Brain microvascular endothelial cell (primary cell): ENCODE data around the gene NAPB.

Experiments
- DNase-seq: peaks from one replicate; pipeline ENCODE4 v3.0.0-alpha.2; 2020
- H3K27ac ChIP-seq: fragments of 250-450 bp; sonication (Bioruptor Pico); 2 replicates; pipeline ENCODE4 v1.5.1; 2020; ENCODE audit warnings: mild to moderate bottlenecking, moderate library complexity
- H3K27me3 ChIP-seq: fragments of 250-450 bp; sonication (Bioruptor Pico); replicated peaks from 2 replicates; pipeline ENCODE4 v1.5.1; 2020; ENCODE audit warnings: mild to moderate bottlenecking
- H3K36me3 ChIP-seq: fragments of 250-450 bp; sonication (Bioruptor Pico); replicated peaks from 2 replicates; pipeline ENCODE4 v1.5.1; 2020; ENCODE audit warnings: mild to moderate bottlenecking
- H3K4me3 ChIP-seq: 2 replicates; pipeline ENCODE4 v1.5.1; 2011; ENCODE audit warnings: low read depth, mild to moderate bottlenecking, control low read depth, low read length, moderate library complexity
- CTCF ChIP-seq: IDR thresholded peaks from 2 replicates; pipeline ENCODE4 v1.5.1; 2011; ENCODE audit warnings: low read depth, mild to moderate bottlenecking, moderate library complexity, low read length, control low read depth, inconsistent platforms; ENCODE audit errors: missing control alignments
- in situ Hi-C: cut with HindIII; loops from 2 replicates; pipeline ENCODE4 v1.10.0; 2017; ENCODE audit warnings: low sequenced_read_pairs, low pct_ligation_motif_present

NAPB gene

GRCh38 chr20:23339986-23340385 is 81.3 kb downstream of the NAPB start:
- DNase-seq, result no peak
- Histone ChIP-seq H3K36me3 (no peaks in the 10 kb centered on the region), H3K4me3 (no peak overlapping the region), H3K27ac (no peak overlapping the region), H3K27me3 (no peaks in the 10 kb centered on the region)
- no peak for TF ChIP-seq CTCF
- in situ Hi-C loops, result loop anchor here (25.0 kb wide), 1 partner anchor 653 kb away; no protein-coding TSS in a partner anchor

- Histone ChIP-seq H3K4me3 (no peak overlapping the region), H3K27me3 (no peaks in the 10 kb centered on the region), H3K27ac (no peak overlapping the region), H3K36me3 (no peaks in the 10 kb centered on the region)
- no peak for DNase-seq
- TF ChIP-seq CTCF, result no peak
- in situ Hi-C loops, result loop anchor here (25.0 kb wide), 1 partner anchor 650 kb away; no protein-coding TSS in a partner anchor
Measured at GRCh38 chr20:23337312-23337711, 84.0 kb downstream of the NAPB start.

GRCh38 chr20:23336476-23336875 is 84.8 kb downstream of the NAPB start:
- no peak for DNase-seq
- H3K27ac ChIP-seq, result no peak overlapping the region
- no peaks in the 10 kb centered on the region for H3K27me3 ChIP-seq
- no peak overlapping the region for H3K4me3 ChIP-seq
- no peaks in the 10 kb centered on the region for H3K36me3 ChIP-seq
- TF ChIP-seq CTCF, result no peak
- in situ Hi-C loops, result loop anchor here (25.0 kb wide), 1 partner anchor 649 kb away; no protein-coding TSS in a partner anchor

- H3K27ac ChIP-seq, result no peak overlapping the region
- H3K27me3 ChIP-seq, result no peaks in the 10 kb centered on the region
- no peak for TF ChIP-seq CTCF
- no peaks in the 10 kb centered on the region for H3K36me3 ChIP-seq
- in situ Hi-C loops, result loop anchor here (25.0 kb wide), 1 partner anchor 648 kb away; no protein-coding TSS in a partner anchor
- no peak overlapping the region for H3K4me3 ChIP-seq
- DNase-seq, result no peak
Measured at GRCh38 chr20:23335521-23335920, 85.8 kb downstream of the NAPB start.

GRCh38 chr20:23334111-23334510 is 87.2 kb downstream of the NAPB start:
- in situ Hi-C loops, result loop anchor here (25.0 kb wide), 1 partner anchor 647 kb away; no protein-coding TSS in a partner anchor
- DNase-seq, result no peak
- no peak for TF ChIP-seq CTCF
- H3K27me3 ChIP-seq, result no peaks in the 10 kb centered on the region
- no peak overlapping the region for H3K27ac ChIP-seq
- no peaks in the 10 kb centered on the region for H3K36me3 ChIP-seq
- H3K4me3 ChIP-seq, result no peak overlapping the region

- no peak overlapping the region for H3K27ac ChIP-seq
- H3K27me3 ChIP-seq, result no peaks in the 10 kb centered on the region
- in situ Hi-C loops, result loop anchor here (25.0 kb wide), 1 partner anchor 645 kb away; no protein-coding TSS in a partner anchor
- no peak for DNase-seq
- no peak for TF ChIP-seq CTCF
- no peaks in the 10 kb centered on the region for H3K36me3 ChIP-seq
- no peak overlapping the region for H3K4me3 ChIP-seq
Measured at GRCh38 chr20:23332467-23332866, 88.8 kb downstream of the NAPB start.
